HepG2 (cell line): ENCODE data around the gene DHRS1. TPM values are rescaled to one million over a fixed set of nuclear protein-coding genes. Genes with fewer than 3 reads are reported as not detected.

ENCODE experiments used
- AFF4 ChIP-seq: sonication (generic); formaldehyde crosslinking; IDR thresholded peaks from 2 replicates; pipeline ENCODE4 v1.4.0; 2020; ENCODE audit warnings: missing genetic modification reagents
- BATF2 ChIP-seq: sonication (generic); formaldehyde crosslinking; IDR thresholded peaks from 2 replicates; pipeline ENCODE4 v1.8.0; 2022; ENCODE audit warnings: mild to moderate bottlenecking, missing genetic modification reagents, moderate library complexity
- HNRNPK ChIP-seq: fragments of 200-400 bp; formaldehyde crosslinking; IDR thresholded peaks from 2 replicates; pipeline ENCODE4 v1.6.1; 2018; ENCODE audit warnings: low read length, low read depth, moderate library complexity, mild to moderate bottlenecking; ENCODE audit not compliant: poor library complexity, severe bottlenecking
- JARID2 ChIP-seq: sonication (generic); formaldehyde crosslinking; IDR thresholded peaks from 2 replicates; pipeline ENCODE4 v1.8.1; 2023; ENCODE audit warnings: missing genetic modification reagents, inconsistent platforms; ENCODE audit not compliant: insufficient replicate concordance
- MED13 ChIP-seq: sonication (generic); formaldehyde crosslinking; IDR thresholded peaks from 2 replicates; pipeline ENCODE4 v1.5.0; 2020; ENCODE audit warnings: missing genetic modification reagents
- MEIS1 ChIP-seq: sonication (generic); formaldehyde crosslinking; IDR thresholded peaks from 2 replicates; pipeline ENCODE4 v1.9.0; 2021; ENCODE audit warnings: mild to moderate bottlenecking, missing genetic modification reagents, moderate library complexity, borderline replicate concordance
- MIXL1 ChIP-seq: IDR thresholded peaks from 2 replicates; pipeline ENCODE4 v1.6.1; 2016
- MYPOP ChIP-seq: sonication (generic); formaldehyde crosslinking; IDR thresholded peaks from 2 replicates; pipeline ENCODE4 v1.8.1; 2023; ENCODE audit warnings: mild to moderate bottlenecking, moderate library complexity, missing genetic modification reagents
- NCOA1 ChIP-seq: sonication (generic); formaldehyde crosslinking; IDR thresholded peaks from 2 replicates; pipeline ENCODE4 v1.9.0; 2021; ENCODE audit warnings: missing genetic modification reagents
- RARG ChIP-seq: sonication (generic); formaldehyde crosslinking; IDR thresholded peaks from 2 replicates; pipeline ENCODE4 v1.4.0; 2020; ENCODE audit warnings: low read depth, mild to moderate bottlenecking, missing genetic modification reagents
- TAF1 ChIP-seq: sonication (generic); formaldehyde crosslinking; IDR thresholded peaks from 2 replicates; pipeline ENCODE4 v1.4.0; 2020; ENCODE audit warnings: missing genetic modification reagents
- TFAP4 ChIP-seq: sonication (generic); IDR thresholded peaks from 2 replicates; pipeline ENCODE4 v1.6.1; 2016; ENCODE audit warnings: low read depth, borderline replicate concordance
- YEATS2 ChIP-seq: sonication (generic); formaldehyde crosslinking; IDR thresholded peaks from 2 replicates; pipeline ENCODE4 v1.4.0; 2020; ENCODE audit warnings: missing genetic modification reagents, borderline replicate concordance
- ZFY ChIP-seq: sonication (generic); formaldehyde crosslinking; IDR thresholded peaks from 2 replicates; pipeline ENCODE4 v1.4.0; 2020; ENCODE audit warnings: missing genetic modification reagents
- ZNF362 ChIP-seq: sonication (generic); formaldehyde crosslinking; IDR thresholded peaks from 2 replicates; pipeline ENCODE4 v1.4.0; 2020; ENCODE audit warnings: missing genetic modification reagents, mild to moderate bottlenecking, borderline replicate concordance
- ZNF513 ChIP-seq: sonication (generic); formaldehyde crosslinking; conservative IDR thresholded peaks from 2 replicates; pipeline ENCODE4 v1.5.0; 2020; ENCODE audit warnings: missing genetic modification reagents
- ZNF556 ChIP-seq: sonication (generic); formaldehyde crosslinking; IDR thresholded peaks from 2 replicates; pipeline ENCODE4 v1.4.0; 2020; ENCODE audit warnings: mild to moderate bottlenecking, missing genetic modification reagents, borderline replicate concordance
- ZNF576 ChIP-seq: sonication (generic); formaldehyde crosslinking; IDR thresholded peaks from 2 replicates; pipeline ENCODE4 v1.4.0; 2020; ENCODE audit warnings: mild to moderate bottlenecking, missing genetic modification reagents
- polyA plus RNA-seq, 8 experiments: library from polyadenylated mRNA; depleted of rRNA in 3 of 8; stranded (reverse) in 7 of 8; unstranded in 1 of 8; fragments of >200 nt; fragmentation: Illumina TruSeq in 4 of 8; extraction: Trizol in 4 of 8; gene quantifications; 2 replicates each; pipeline versions ENCODE4 v1.2.1 to v1.2.3, GENCODE V29; 2011 to 2016; ENCODE audit warnings: low read depth in 4 of 8, missing spikeins in 1 of 8, mixed read lengths in 1 of 8; ENCODE audit not compliant: insufficient read depth in 1 of 8
- total RNA-seq, 5 experiments: library from RNA; depleted of rRNA; stranded (reverse); fragments of >200 nt; fragmentation: Illumina TruSeq; extraction: Trizol; gene quantifications; 2 replicates each; pipeline ENCODE4 v1.2.3, GENCODE V29; 2016; ENCODE audit warnings: low read depth in 1 of 5

Gene DHRS1
- total and polyA plus RNA-seq, 2 of the 13 experiments (the other 11 are each of a cell fraction or from before 2014, with no cell fraction given), result 49.8 to 60.8 TPM

GRCh38 chr14:24241829-24242443 is 57.6 kb downstream of the DHRS1 start (continued):
- no peak for TF ChIP-seq JARID2 (CRISPR knock-in tag)
- no peak for TF ChIP-seq TFAP4
- TF ChIP-seq ZFY (CRISPR knock-in tag), result peak; percentile 77
- TF ChIP-seq RARG (CRISPR knock-in tag), result no peak
- no peak for TF ChIP-seq AFF4
- no peak for TF ChIP-seq ZNF513 (CRISPR knock-in tag)
- TF ChIP-seq ZNF576 (CRISPR knock-in tag), result 0 out of 2 replicates have a peak, but pooled peaks have one; percentile 31
- no peak for TF ChIP-seq MYPOP
- TF ChIP-seq ZNF362 (CRISPR knock-in tag), result no peak
- no peak for TF ChIP-seq MEIS1 (CRISPR knock-in tag)
- no peak for TF ChIP-seq NCOA1 (CRISPR knock-in tag)
- TF ChIP-seq HNRNPK, result peak; percentile 18
- no peak for TF ChIP-seq TAF1 (CRISPR knock-in tag)
- TF ChIP-seq BATF2 (CRISPR knock-in tag), result no peak
- TF ChIP-seq ZNF556, result no peak
- no peak; the same call in 1 of the 2 replicates for TF ChIP-seq MIXL1 (CRISPR knock-in tag)
- TF ChIP-seq MED13 (CRISPR knock-in tag), result no peak
- no peak for TF ChIP-seq YEATS2
